Ureter (tissue), 1 donor: ENCODE results near the gene TSEN2. TPM values are rescaled to one million over a fixed set of nuclear protein-coding genes. Genes with fewer than 3 reads are reported as not detected.
"Not testable (repeated sequence)": the region's sequence is repeated elsewhere in the genome, so short reads cannot be mapped to it uniquely, and the experiment has no call there.

Experiments used
- DNase-seq: peaks from one replicate; pipeline ENCODE4 v3.0.0-alpha.2; 2020; ENCODE audit warnings: low spot score
- total RNA-seq: library from RNA; stranded (reverse); gene quantifications from one replicate; pipeline ENCODE4 v1.2.4, GENCODE V29; 2023
- donor health status: DM: yes; HTN: yes; CAD: no.

TSEN2 gene
- total RNA-seq, 1 donor from 2014 or later: 52.6 TPM

DNA sequence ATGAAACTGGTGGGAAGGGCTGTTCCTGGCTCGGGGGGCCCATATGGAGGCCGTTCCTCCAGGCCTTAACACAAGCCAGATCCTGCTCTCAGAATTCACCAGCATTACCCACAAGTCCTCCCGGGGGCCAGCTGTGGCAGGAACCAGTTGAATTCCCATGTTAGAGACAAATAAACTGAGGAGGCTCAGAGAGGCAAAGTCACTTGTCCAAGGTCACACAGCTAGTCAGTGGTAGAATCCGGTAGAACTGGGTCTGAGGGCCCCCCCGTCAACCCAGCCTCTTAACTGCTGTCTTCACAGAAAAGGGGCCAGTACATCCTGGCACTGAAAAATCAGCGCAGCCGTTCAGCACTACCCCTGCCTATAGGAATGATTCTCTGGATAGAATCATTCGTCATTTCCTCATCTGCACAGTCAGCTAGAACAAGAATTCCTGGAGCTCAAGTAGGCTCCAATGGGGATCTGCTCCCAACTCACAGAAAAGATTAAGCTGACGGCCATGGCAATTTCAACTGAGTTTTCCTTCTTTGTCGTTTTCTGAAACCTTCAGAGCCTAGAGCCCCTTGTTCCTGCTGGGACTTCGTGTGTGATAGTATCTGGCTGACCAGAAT lies 12.2 kb upstream of the TSEN2 start:
- no peak for DNase-seq

- DNase-seq: no peak
Observed at GRCh38 chr3:12472796-12473195, 11.5 kb upstream of the TSEN2 start.

GRCh38 chr3:12473511-12473910 lies 10.8 kb upstream of the TSEN2 start:
- DNase-seq: no peak

GRCh38 chr3:12476238-12476897 lies 7.9 kb upstream of the TSEN2 start:
- DNase-seq: no peak

GRCh38 chr3:12477256-12477655 lies 7.0 kb upstream of the TSEN2 start:
- DNase-seq: no peak

DNA sequence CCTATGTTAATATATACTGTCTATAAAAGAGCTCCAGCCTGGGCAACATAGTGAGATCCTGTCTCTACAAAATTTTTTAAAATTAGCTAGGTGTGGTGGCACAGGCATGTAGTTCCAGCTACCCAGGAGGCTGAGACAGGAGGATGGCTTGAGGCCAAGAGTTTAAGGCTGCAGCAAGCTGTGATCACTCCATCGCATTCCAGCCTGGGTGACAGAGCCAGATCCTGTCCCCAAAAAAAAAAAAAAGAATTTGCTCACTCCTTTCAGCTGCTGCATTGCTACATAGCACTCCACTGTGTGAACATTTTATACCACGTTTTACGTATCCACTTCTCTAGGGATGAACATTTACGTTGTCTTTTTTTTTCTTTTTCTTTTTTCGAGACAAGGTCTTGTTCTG lies 6.0 kb upstream of the TSEN2 start:
- DNase-seq: no peak

GRCh38 chr3:12479198-12479597 lies 5.1 kb upstream of the TSEN2 start:
- not testable (repeated sequence) for DNase-seq

GRCh38 chr3:12479919-12480427 lies 4.3 kb upstream of the TSEN2 start:
- no peak for DNase-seq

GRCh38 chr3:12483410-12483809 lies 870 bp upstream of the TSEN2 start:
- no peak for DNase-seq

- DNase-seq: no peak
Observed at GRCh38 chr3:12483872-12484197, 445 bp upstream of the TSEN2 start.

DNA sequence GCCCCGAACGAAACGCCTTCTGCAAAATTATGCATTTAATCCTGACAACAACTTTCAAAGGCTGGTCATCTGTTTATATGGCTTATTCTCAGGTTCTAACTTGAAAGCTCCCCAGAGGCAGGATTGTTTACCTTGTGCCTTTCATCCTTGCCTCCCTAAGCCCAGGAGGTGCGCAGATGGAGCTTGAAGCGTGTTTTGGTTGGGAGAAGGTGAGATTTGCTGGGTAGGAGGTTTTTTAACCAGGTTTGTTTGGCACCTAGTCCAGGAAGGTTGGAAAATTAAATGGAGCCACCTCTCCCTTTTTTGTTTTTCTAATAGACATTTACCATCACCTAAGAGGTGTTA lies 675 bp downstream of the TSEN2 start:
- no peak for DNase-seq

- DNase-seq: no peak
Observed at GRCh38 chr3:12486001-12486400, 1.7 kb downstream of the TSEN2 start.

DNA sequence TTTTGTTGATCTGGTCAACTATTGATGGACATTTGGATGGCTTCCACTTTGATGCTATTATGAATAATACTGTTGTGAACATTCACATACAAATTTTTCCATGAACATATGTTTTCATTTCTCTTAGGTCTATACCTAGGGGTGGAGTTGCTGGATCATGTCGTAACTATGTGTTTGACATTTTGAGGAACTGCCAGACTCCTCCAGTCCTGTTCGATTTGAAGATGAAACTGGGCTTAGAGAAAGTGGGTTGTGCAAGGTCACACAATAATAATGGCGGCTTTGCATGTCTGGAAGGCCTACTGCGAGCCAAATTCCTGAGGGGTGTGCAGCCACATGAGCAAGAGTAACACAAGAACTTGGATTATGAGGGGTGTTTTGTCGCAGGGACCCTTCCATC lies 2.6 kb downstream of the TSEN2 start:
- DNase-seq: no peak

DNA sequence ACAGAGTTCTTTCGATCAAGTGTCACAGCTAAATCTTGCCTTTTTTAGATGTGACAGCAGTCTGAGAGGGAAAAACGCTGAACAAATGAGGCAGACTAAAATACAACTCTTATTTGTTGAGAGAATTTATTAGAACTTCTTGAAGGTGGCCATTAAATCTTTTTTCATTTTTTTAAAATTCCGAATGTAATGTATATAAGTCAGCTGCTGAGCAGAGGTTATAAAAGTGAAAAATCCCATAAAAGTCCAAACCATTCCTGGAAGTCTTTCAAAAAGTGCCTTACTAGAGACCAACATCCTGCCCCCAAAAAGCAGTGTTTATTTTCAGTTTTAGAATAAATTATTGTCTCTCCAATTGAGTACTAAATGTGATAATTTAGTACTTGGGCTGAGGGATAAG lies 3.1 kb downstream of the TSEN2 start:
- no peak for DNase-seq

DNA sequence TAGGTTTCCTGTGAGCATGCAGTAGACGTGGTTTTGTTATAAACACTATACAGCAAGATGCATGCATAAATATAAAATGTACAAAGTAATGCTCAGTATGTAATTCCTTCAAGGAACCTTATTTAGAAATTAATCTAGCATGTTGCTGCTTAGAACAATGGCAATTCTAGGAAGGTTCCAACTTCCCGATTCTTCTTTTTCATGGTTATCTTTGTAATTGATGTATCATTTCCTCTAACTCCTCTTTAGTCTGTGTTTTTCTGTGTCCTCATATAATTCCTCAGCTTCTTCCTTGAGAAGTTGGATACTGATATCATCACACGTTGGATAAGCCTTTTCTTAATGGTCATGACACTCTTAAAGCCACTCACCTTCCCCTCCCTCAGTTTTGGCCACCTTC lies 3.5 kb downstream of the TSEN2 start:
- DNase-seq: no peak

DNA sequence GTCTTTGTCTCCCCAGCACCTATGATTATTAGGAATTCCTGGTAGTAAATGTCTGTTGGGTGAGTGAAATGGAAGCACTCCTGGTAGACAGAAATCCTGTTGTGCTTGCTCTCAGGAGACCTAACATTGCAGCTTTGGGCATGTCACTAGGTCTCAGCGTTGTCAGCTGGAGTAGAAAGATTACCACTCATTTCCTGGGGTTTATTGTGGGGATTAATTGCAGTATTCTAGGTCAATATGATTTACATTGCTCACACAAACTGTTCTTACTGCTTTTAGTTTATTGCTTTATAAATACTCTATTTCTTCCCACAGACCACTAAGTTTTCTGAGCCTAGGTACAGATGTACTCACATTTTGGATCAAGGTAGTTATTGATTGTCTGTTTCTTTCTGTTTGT lies 5.1 kb downstream of the TSEN2 start:
- no peak for DNase-seq

GRCh38 chr3:12489832-12490231 lies 5.6 kb downstream of the TSEN2 start:
- no peak for DNase-seq

GRCh38 chr3:12490547-12490946 lies 6.3 kb downstream of the TSEN2 start:
- DNase-seq: no peak

DNA sequence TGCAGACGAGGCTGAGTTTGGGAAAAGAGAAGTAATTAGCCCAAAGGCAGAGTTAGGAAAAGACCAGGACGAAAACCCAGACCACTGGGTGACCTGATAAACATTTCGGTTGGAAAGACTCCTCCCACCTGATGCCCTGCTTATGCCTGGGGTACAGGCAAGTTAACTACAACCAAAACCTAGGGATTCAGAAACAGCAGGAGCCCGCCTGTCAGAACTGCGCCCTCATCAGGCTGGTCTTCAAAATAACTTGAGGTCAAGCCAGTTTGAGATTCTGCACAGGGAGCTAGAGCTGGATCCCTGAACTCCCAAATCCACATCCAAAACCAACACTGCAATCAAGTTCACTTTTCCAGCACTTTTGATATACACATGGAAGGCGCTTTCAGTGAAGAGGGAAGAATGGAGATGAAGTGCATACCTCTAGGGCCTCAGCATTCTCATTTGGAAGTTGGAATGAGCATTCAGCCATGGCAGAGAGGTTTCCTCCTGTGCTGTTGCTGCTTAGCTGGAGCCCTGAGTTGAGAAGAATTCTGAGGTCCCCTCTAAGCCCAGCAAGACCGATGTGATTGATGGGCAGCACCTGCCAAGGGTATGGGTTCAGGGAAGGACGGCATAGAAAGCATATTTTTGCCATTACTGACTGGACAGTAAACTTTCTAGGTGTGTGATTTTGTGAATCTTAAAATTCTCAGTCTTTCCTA lies 11.6 kb downstream of the TSEN2 start:
- no peak for DNase-seq

GRCh38 chr3:12496453-12496761 lies 12.1 kb downstream of the TSEN2 start:
- no peak for DNase-seq

- DNase-seq: no peak
Observed at GRCh38 chr3:12499474-12499873, 15.2 kb downstream of the TSEN2 start.

DNA sequence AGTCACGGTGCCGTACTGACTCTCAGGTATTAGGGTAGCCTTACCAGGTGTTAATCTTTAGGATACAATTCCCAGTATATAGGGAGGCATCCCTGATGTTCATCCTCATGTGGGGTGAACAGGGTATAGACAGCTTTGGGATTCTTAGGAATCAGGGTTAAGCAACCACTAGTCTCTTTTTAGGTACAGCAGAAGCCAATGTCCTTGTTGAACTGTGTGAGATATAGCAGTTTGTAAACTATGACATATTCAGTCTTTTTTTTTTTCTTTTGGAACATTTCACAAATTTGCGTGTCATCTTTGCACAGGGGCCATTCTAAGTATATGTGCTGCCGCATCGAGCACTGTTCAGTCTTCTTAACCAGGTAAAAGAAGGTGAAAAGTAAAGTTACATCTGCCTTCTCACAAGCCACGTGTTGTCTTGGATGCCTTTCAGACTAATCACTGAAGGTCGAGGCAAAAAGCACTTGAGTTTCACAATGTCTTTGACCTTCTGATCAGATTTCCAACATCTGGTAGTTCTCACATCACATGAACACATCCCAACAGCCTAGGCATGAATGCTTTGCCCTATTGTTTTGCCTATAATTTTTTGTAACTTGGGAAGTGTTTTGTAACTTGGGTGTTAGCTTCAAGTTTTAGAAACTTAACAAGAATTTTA lies 17.2 kb downstream of the TSEN2 start:
- DNase-seq: no peak
